Measurements from ENCODE around the gene TRIO.

DNA sequence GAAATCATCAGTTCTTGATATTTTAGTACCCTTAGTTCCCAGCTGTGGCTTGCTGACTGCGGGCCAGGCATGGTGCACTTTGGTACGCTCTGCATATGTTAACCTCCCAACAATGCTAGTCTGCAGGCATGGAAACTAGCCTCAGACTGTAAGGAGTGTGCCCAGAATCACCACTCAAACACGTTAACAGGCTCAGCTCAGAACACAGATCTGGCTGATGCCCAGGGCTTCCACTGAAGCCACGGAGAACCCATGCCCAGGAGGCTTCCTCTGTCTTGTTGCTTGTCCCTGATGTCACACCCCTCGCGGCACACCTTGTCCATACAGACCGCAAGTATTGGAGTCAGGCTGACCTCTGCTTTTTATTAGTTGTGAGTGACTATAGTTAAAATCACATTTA is 251.2 kb downstream of the TRIO start:
- TF ChIP-seq, protein P1, sequence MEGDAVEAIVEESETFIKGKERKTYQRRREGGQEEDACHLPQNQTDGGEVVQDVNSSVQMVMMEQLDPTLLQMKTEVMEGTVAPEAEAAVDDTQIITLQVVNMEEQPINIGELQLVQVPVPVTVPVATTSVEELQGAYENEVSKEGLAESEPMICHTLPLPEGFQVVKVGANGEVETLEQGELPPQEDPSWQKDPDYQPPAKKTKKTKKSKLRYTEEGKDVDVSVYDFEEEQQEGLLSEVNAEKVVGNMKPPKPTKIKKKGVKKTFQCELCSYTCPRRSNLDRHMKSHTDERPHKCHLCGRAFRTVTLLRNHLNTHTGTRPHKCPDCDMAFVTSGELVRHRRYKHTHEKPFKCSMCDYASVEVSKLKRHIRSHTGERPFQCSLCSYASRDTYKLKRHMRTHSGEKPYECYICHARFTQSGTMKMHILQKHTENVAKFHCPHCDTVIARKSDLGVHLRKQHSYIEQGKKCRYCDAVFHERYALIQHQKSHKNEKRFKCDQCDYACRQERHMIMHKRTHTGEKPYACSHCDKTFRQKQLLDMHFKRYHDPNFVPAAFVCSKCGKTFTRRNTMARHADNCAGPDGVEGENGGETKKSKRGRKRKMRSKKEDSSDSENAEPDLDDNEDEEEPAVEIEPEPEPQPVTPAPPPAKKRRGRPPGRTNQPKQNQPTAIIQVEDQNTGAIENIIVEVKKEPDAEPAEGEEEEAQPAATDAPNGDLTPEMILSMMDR (IDR thresholded peaks at IDR 0.05 in 2 of 3, conservative IDR thresholded peaks at IDR 0.05 in 1 of 3; ENCODE audit: borderline replicate concordance in 1 of 3, insufficient read depth in 1 of 3, low read depth in 2 of 3, low read length in 2 of 3) = no peak
- TF ChIP-seq, protein P2, sequence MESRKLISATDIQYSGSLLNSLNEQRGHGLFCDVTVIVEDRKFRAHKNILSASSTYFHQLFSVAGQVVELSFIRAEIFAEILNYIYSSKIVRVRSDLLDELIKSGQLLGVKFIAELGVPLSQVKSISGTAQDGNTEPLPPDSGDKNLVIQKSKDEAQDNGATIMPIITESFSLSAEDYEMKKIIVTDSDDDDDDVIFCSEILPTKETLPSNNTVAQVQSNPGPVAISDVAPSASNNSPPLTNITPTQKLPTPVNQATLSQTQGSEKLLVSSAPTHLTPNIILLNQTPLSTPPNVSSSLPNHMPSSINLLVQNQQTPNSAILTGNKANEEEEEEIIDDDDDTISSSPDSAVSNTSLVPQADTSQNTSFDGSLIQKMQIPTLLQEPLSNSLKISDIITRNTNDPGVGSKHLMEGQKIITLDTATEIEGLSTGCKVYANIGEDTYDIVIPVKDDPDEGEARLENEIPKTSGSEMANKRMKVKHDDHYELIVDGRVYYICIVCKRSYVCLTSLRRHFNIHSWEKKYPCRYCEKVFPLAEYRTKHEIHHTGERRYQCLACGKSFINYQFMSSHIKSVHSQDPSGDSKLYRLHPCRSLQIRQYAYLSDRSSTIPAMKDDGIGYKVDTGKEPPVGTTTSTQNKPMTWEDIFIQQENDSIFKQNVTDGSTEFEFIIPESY (IDR thresholded peaks at IDR 0.05; ENCODE audit: extremely low read depth, insufficient replicate concordance, low read length) = no peak
- TF ChIP-seq POLR2AphosphoS5 (IDR thresholded peaks at IDR 0.05; ENCODE audit: low read depth, low read length) = no peak
- no peak for TF ChIP-seq FOSL1 (IDR thresholded peaks at IDR 0.05; ENCODE audit: low read depth)
- no peak for TF ChIP-seq ZFX (IDR thresholded peaks at IDR 0.05)
- TF ChIP-seq POLR2A (IDR thresholded peaks at IDR 0.05; ENCODE audit: borderline replicate concordance, extremely low read depth, insufficient read depth, insufficient read length) = no peak
- TF ChIP-seq SRF (IDR thresholded peaks at IDR 0.05; ENCODE audit: low read depth) = no peak
- no peak for TF ChIP-seq EZH2phosphoT487 (IDR thresholded peaks at IDR 0.05; ENCODE audit: borderline replicate concordance)
- no peak for TF ChIP-seq YY1 (IDR thresholded peaks at IDR 0.05; ENCODE audit: extremely low read depth, insufficient replicate concordance, low read depth, low read length)
- TF ChIP-seq EZH2 (IDR thresholded peaks at IDR 0.05) = no peak
- TF ChIP-seq CEBPB (IDR thresholded peaks at IDR 0.05; ENCODE audit: low read depth) = no peak
- TF ChIP-seq, protein P3, sequence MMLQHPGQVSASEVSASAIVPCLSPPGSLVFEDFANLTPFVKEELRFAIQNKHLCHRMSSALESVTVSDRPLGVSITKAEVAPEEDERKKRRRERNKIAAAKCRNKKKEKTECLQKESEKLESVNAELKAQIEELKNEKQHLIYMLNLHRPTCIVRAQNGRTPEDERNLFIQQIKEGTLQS (IDR thresholded peaks at IDR 0.05) = no peak
- no peak for TF ChIP-seq TCF7L2 (IDR thresholded peaks at IDR 0.05; ENCODE audit: borderline replicate concordance, extremely low read depth, insufficient read depth, insufficient read length)
- TF ChIP-seq ELF1 (IDR thresholded peaks at IDR 0.05; ENCODE audit: borderline replicate concordance, low read depth) = no peak

Measured in HCT116 (cell line).